GM18519 (cell line): ENCODE data around the gene TAS2R41.
"Not testable (repeated sequence)": the region's sequence is repeated elsewhere in the genome, so short reads cannot be mapped to it uniquely, and the experiment has no call there.

Experiments
- ATAC-seq: cut with Tn5 transposase; IDR thresholded peaks from one replicate; pipeline ENCODE4 v1.9.1; 2021; ENCODE audit warnings: mild to moderate bottlenecking, moderate library complexity; ENCODE audit not compliant: unreplicated experiment, low FRiP score

TAS2R41 gene

DNA sequence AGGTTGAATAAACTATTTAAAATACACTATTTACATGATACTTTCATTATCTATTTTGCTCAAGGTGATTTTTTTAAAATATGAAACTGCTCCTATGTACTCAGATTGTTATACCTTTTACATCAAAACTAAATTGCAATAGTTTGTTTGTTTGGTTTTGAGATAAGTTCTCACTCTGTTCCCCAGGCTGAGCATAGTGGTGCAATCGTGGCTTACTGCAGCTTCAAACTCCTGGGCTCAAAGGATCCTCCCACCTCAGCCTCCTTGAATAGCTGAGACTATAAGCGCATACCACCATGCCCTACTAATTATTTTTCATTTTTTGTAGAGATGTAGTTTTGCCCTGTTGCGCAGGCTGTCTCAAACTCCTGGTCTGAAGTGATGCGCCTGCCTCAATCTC, 21.7 kb upstream of the TAS2R41 start:
- no peak for ATAC-seq

DNA sequence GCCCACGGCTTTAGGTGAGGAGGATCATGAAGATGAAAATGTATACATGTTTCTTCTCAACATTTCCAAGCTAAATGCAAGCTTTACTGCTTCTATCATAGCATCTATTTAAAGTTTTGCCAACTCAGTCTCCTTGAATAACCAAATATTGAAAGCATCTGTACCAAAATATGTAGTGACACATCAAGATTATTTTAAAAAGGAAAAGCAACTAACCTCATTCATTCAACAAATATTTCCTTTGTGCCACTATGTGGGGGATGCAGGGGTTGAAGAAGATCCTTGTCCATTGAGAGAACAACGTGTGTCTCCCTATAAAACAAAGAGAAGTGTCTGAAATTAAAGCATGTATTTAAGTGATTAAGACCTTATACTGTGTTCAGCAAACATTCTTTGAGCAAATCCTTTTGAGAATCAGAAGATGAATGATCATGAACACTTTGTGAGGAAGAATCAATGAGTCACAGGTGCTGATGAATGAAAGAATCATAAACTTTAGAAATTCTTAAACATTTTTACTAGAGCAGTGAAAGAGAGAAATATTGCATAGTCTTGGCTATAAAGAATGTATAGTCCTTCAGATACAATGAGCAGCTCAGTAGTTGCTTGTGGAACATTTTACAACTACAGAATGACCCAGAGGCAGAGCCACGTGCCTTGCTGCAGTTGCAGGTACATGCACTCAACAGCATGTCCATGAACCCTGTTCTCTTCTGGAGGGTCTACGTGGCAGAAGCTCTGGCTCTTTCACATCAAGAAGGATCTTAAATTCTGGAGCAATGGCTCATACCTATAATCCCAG, 20.5 kb upstream of the TAS2R41 start:
- no peak for ATAC-seq

DNA sequence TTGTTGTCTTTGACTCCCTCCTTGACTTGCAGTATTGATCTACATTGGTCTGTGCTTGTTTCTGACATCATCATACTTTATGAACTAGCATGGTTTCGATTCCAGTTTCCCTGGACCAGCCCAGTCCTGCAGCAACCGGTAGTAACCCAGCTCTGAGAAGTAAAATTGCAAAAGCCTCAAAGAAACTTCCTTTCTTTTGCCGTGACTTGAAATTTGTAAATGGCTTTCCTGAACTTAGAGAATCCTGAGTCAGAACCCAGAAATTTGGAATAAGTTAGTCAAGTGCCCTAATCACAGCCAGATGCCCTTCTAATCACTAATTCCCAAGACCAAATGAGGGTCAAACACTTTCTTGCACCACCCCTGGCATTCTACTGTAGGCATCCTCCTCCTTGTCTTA, 19.4 kb upstream of the TAS2R41 start:
- no peak for ATAC-seq

DNA sequence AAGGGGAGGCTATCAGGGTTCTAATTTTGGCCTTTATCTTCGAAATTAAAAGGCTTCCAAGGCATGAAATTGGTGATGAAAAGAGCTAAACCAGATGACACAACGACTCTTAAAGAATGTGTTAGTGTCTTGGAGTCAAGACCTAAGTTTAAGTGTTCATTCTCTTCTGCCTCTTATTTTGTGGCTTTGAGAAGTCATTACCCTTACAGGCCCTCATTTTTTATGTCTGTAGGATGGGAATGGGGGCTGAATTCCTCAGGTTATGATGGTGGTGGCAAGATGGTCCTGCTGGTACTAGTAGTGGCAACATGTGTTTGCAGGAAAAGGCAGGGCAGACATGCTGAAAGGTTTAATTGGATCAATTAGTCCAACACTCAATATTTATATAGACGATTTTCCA, 19.0 kb upstream of the TAS2R41 start:
- no peak for ATAC-seq

DNA sequence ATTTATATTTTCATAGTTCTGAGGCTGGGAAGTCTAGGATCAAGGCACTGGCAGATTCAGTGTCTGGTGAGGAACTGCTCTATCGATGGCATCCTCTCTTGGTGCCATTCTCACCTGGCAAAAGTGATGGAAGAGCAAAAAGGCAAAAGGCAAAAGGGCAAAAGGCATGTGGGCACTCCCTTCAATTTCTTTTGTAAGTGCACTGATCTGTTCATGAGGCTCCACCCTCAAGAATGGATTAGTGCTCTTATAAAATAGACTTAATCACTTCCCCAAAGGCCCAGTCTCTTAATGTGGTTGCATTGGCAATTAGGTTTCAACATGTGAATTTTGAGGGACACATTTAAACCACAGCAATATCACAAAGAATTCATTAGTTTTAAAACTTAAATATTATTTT, 18.3 kb upstream of the TAS2R41 start:
- ATAC-seq: no peak

DNA sequence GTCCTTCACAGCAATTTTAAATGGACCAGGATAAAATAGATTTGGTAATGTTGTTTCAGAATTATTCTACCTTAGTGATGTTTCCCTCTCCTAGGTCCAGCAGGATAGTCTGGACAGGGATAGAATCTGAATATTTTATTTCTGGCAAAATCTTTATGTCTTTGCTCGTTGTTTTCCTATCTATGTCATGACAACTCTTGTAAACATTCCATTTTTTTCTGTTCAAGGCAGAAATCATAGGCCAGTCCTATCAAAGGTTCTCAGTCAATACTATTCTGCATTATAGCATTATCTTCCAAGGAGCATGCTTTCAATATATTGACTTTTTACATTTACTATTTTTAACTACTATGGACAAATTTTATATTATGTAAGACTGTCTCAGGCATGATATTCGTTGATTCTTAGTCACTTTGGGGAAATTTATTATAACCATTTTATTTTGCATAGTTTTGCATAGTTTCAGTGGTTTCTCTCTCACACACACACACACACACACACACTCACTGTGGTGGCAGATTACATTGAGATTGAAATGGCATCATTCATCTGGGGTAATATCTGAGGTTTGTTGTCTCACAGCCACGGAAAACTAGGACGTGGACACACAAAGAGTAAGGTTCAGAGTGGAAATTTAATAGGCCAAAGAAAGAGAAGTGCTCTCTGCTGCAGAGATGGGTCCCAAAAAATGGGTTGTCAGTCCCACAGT, 17.2 kb upstream of the TAS2R41 start:
- no peak for ATAC-seq

DNA sequence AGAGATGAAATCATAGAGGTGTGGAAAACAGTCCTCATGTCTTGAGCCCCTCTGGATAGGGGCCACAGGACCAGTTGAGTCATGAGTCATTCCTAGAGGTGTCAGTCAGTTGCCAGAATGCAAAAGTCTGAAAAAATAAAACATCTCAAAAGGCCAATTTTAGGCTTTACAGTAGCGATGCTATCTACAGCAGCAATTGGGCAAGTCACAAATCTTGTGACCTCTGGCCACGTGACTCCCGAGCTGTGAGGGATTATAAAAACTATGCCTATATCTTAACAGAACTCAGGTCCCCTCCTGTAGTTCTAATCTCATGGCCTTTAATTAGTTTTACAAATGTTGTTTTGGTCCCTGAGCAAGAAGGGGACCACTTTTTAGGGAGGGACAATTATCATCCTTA, 15.6 kb upstream of the TAS2R41 start:
- no peak for ATAC-seq

DNA sequence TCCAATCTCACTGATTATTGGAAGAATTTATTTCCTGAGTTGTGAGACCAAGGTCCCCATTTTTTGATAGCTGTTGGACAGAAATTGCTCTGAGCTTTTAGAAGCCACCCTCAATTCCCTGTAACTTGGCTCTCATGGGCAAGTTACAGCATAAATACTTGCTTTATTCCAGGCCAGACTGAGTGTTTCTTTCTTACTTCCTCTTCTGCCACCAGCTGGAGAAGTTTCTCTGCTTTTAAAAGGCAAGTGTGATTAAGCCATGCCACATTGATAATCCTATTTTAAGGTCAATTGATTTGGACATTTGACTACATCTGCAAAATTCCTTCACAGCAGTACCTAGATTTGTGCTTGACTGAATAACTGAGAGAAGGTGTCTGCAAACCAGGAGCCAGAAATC, 14.1 kb upstream of the TAS2R41 start:
- no peak for ATAC-seq

DNA sequence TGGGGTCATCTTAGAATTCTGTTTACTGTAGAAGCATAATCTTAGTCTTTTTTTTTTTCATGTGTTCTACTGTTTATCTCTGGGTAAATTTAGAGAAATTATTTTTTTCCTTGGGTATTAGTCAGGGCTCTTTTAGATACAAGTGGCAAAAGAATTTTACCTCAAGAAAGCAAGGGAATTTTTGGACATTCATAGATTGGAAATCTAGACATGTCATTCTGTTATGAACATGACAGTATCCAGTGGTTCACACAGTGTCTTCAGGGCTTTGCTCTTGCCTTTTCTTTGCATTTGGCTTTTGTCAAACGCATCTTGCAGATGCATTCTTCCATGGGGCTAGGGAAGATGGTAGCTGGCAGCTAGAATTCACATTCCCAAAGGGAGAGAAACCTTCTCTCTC, 13.7 kb upstream of the TAS2R41 start:
- no peak for ATAC-seq

DNA sequence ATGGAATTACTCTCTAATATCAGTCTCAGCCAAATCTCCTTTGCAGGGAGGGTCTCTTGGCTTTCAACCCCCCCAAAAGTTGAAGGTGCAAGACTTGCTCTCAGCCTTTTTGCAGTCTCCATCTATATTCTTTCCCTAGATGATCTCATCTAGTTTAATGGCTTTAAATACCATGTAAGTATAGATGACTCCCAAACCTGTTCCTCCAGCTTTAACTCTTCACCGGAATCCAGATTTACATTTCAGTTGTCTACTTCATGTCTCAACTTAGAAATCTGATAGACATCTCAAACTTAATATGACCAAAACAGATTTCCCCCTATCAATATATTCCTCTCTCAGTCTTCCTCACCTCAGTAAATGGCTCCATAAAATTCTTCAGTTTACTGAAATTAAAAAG, 9.9 kb upstream of the TAS2R41 start:
- no peak for ATAC-seq

DNA sequence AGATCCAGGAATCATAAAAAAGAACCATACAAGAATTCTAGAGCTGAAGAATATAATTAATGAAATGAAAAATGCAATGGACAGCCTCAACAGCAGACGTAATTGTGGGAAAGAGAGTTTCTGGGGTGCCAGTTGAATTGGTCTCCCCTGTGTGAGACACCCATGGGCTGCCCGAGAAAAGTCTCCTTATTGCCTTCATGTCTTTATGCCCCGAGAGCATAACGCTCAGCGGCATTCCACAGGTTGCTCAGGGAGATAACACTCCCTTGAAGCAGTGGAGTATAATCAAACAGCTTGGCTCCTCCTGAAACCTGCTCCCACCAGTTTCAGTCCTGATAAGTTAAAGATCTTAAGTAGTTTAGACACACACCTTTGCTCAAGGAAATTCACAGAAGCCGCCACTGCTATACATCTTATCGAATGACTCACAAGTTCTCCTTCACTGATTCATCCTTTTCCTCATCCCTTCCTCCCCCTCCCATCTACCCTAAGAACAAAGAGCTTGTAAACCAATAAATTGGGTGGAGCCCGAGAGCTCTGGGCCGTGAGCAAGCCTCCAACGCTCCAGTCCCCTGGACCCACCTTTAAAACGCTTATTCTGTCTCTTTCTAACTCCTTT, 5.5 kb upstream of the TAS2R41 start:
- ATAC-seq: not testable (repeated sequence)

DNA sequence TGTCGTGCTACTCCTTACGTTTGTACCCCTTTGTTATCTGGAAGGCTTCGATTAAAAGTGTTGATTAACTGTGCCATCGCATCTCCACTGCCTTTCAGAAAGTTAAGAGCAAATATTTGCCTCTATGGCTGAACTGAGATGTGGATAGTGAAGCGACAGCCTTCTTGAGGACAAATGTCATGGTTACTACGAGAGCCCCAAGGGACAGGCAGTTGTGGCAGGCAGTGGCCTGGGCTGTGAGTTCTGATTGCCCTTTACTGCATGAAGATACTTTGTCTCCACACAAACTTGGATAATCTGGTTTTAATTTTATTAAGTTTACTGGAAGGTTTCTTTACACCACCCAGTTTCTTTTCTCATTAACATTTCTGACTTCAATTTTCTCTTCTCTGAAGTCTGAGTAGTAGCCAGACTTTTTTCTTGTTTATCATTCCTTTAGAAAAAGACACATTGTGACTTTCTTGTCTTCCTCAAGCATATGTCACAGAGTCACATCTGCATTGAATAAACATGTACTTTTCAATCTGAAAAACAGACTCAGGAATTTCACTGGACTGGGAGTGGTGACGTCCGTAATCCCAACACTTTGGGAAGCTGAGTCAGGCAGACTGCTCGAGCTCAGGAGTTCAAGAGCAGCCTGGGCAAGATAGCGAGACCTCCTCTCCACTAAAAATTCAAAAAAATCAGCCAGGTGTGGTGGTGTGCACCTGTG, 1.5 kb downstream of the TAS2R41 start:
- ATAC-seq: no peak

DNA sequence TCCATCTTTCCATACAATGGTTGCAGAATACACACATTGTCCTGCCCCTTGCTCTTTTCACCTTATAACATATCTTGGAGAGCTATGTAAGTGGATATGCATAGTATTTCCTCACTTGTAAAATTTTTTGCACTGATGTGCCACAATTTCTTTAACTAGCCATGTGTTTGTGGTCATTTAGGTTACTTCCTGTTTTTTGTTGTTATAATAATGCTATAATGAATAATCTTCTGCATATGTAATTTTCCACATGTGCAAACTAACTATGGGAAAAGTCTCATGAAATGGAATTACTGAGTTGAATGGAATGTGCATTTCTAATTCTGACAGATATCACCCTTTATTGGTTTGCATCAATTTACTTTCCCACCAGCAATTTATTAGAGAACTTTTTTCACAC, 2.8 kb downstream of the TAS2R41 start:
- no peak for ATAC-seq

DNA sequence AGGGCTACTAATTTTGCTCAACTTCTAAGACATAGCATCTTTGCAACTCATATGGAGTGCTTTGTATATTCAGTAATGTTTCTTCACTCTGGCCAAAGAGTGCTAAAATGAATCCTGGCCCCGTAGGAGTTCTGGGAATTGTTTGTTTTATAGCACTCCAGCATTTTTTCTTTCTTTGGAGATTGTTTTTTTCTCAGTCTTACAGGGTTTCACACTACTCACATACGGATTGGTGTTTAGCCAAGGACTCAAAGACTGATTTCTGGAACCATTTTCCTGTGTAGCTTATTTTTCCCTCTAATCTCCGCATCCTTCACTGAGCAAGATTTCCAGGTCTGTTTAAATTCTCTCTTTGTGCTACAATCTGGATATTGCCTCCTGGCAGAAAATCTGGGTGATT, 6.4 kb downstream of the TAS2R41 start:
- ATAC-seq: no peak

DNA sequence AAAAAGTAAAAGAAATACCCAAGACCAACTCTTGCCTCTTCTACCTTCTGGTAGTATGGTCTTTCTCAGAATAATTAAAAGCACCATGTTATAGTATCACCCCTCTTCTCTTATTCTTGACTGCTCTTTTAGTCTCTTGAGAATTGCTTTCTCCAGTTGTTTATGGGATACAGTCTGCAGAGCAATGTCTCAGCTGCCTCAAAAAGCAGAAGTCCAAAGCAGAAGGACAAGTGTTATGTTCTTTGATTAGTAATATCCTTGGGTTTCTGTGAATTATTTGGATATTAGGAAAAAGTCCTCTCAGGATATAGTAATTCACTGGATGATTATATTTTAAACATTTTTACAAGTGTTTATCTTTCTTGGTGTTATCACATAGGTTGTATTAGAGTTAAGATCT, 7.4 kb downstream of the TAS2R41 start:
- no peak for ATAC-seq

DNA sequence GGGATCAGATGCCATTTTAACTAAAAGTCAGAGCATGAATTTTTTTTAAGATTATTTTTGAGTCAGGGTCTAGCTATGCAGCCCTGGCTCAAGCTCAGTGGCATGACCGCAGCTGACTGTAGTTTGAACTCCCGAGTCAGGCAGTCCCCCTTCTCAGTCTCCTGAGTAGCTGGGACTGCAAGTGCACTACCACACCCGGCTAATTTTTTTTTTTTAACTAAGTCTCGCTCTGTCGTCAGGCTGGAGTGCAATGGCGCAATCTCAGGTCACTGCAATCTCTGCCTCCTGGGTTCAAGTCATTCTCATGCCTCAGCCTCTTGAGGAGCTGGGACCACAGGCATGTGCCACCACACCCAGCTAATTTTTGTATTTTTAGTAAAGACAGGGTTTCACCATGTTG, 7.8 kb downstream of the TAS2R41 start:
- no peak for ATAC-seq

DNA sequence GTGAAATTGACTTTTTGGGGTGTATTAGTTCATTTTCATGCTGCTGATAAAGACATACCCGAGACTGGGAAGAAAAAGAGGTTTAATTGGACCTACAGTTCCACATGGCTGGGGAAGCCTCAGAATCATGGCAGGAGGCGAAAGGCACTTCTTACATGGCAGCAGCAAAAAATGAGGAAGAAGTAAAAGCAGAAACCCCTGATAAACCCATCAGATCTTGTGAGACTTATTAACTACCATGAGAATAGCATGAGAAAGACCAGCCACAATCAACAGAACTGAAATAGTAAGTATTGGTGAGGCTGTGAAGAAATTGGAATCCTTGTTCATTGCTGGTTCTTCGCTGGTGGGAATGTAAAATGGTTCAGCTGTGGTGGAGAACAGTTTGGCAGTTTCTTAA, 8.6 kb downstream of the TAS2R41 start:
- ATAC-seq: not testable (repeated sequence)

DNA sequence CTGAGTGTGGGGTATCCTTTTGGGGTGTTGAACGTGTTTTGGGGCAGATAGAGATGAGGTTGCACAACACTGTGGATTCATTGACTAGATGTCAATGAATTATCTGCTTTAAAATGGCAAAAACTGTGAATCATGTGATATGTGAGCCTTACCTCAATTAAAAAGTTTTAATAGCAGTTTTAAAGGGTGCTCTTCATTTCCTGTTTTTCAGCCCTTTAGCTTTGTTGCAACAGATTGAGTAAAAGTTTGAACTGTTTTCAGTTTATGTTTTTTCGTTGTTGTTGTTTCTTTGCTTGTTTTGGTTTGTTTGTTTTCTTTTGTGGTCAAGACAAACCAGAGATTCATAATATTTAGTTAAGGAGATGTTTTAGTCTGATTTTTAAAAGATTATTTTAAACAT, 9.4 kb downstream of the TAS2R41 start:
- ATAC-seq: no peak

DNA sequence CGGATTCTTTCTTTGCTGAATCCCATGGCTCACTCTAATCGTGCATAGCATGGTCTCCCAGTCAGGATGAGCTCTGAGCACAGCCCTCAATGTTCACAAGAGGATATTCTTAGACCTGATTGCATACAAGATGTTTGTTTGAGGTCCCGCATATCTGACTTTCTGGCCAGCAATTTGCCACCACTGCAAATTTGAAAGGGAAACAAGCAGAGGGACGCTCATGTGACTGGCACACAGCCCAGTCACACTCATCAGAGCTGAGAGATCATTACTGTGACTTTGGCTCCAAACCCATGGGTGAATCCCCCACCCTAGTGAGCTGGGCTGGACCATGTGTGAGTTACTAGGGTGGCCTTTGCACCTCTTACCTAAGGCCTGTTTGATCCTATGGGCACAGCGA, 9.9 kb downstream of the TAS2R41 start:
- ATAC-seq: no peak

DNA sequence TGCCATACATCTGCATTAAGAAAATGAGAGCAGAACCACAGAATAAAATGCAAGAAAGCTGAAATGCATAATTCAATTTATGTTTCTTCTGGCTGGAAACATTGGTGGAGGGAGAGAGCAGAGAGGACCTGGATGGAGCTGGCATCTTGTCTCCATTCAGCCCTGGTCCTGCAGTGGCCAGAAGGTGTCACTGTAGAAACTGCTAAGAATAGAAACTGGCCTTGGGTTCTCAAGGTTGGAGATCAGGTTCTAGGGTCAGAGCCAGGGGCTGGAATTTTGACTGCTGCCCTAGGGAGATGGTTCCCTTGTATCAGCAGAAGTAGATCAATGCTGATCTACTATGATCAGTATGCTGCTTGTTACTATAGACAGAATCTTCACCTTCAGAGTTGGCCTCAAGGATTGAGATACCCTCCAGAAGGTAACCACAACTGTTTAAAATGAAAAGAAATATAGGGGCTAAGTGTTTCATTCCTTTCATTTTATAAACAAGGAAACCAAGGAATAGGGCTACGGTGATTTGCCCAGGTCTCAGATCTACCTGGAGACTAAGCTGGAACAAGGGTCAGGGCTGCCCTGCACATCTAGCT, 13.1 kb downstream of the TAS2R41 start:
- ATAC-seq: no peak

DNA sequence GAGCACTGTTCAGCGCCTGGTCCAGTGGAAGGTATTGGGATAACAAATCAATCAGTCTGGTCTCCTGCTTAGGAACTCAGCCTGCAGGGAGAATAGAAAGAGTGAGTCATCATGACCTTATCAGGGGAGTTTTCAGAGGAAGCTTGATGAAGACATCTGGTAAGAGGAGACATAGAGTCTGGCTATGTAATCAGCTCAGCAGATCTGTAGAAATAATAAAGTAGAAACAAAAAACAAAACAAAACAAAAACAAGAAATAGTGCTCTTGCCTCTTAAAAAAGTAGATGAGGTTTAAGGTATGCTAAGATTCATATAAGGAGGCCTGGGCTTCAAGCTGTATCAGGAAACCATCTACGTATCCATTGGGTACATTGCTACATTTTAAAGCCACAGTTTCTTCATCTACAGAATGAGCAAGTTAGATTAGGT, 14.4 kb downstream of the TAS2R41 start:
- ATAC-seq: no peak
